COLO829 (cell line): Measurements from ENCODE around the gene PDXDC1.
"Not testable (repeated sequence)": the region's sequence is repeated elsewhere in the genome, so short reads cannot be mapped to it uniquely, and the experiment has no call there.

Source experiments
- DNase-seq: peaks from one replicate; pipeline ENCODE4 v3.0.0; 2012; ENCODE audit warnings: low spot score

PDXDC1 gene

DNA sequence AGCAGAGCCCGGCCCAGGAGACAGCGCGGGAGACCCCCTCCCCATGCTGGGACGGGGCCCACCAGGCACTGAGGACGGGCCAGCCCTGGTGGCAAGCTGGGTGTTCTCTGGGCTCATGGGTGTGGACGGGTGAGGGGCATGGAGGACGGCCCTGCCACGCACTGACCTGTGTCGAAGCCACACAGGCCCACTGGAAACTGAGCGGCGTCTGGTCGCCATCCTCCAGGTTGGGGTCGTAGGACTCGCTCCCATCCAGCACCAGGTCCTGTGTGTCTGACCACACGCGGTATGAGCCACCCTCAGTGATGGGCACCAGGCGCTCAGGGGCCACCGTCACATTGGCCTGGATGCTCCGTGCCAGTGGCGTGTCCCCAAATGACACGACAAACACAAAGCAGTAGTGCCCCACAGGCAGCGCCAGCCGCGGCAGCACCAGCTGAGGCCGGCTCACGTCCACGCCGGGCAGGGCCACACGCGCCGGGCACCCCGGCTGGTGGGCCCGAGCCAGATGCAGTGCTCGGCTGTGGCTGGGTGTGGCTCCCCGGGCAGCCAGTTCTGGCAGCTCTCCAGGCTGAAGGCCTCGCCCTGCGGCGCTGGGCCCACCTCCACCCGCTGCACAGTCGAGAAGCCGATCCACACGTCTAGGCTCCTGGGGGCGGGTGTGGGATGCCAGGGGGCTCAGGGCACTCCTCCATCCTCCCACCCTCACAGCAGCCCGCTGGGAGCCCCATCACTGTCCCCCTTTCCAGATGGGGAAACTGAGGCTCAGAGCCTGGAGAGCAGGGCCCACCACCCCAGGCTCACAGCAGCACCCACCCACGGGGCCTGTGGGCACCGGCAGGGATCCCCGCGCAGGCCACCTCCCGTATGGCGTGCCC, 160.9 kb downstream of the PDXDC1 start:
- not testable (repeated sequence) for DNase-seq

- not testable (repeated sequence) for DNase-seq
Observed at GRCh38 chr16:15137514-15137913, 162.7 kb downstream of the PDXDC1 start.

DNA sequence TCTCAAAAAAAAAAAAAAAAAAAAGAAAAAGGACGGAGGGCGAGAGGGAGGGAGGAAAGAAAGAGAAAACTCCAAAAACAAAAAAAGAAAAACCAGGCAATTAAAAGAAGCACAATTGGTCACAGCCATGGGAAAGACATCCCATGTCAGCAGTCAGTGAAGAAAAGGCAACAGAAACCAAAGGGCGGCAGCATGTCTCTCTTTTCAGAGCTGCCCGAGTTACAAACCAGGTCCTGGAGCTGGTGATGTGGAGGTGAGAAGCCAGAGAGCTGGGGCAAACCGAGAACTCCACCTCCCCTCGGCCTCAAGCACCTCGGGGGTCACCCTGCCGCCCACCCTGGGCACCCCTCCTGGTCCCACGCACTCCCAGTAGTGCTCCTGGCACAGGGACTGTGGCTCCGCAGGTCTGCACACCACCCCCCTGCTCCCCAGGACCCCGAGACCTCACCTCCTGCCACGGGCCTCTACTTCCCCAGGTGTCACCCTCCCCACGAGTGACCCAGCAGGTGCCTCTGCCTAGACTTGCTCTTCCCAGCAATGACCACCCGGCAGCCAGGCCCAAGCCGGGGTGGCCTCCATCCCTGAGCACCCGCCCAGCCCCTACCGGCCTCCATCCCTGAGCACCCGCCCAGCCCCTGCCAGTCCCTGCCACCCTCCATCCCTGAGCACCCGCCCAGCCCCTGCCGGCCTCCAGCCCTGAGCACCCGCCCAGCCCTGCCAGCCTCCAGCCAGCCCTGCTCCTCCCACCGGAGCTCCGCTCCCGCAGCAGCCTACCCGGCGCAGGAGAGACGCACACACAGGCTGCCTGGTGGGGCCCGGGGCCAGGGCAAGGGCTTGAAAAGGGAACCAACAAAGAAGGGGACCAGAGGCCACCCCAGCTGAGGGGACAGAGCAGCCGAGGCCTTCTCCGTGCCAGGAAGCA, 165.9 kb downstream of the PDXDC1 start:
- not testable (repeated sequence) for DNase-seq

- no peak for DNase-seq
Observed at GRCh38 chr16:15141586-15141985, 166.8 kb downstream of the PDXDC1 start.

DNA sequence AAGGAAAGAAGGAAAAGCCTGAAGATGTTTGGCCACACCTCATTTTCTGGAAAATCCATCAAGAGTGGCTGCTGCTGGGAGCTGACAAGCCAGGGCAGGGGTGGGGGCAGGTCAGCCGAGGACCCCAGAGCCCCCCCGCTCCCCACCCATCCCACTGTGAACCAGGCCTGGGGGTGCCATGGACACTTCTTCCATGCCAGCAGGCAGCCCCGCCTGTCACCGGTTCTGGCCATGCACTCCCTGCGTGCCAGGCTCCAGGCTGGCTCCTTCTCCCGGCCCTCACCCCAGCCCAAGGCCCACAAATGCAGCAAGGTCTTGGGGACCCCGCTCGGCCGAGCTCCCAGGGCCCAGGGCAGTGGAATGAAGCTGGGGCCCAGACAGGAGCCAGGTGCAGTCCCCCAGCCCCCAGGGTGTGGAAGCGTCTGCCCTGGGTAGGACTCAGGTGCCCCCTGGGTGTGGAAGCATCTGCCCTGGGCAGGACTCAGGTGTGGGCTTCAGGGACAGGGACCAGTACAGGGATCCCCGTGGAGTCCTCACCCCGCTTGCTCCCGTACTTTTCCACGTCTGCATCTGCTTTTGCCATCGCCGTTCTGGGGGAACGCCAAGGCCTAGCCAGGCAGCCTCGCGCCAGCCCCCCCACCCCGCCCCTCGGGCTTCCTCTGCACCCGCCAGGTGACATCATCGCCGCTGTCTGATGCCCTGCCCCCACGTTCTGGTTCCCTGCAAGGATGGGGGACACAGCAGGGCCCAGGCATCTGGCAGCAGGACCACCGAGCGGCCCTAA, 167.5 kb downstream of the PDXDC1 start:
- DNase-seq = not testable (repeated sequence)

GRCh38 chr16:15142891-15143600, 168.2 kb downstream of the PDXDC1 start:
- not testable (repeated sequence) for DNase-seq

- not testable (repeated sequence) for DNase-seq
Observed at GRCh38 chr16:15143601-15144091, 168.8 kb downstream of the PDXDC1 start.

DNA sequence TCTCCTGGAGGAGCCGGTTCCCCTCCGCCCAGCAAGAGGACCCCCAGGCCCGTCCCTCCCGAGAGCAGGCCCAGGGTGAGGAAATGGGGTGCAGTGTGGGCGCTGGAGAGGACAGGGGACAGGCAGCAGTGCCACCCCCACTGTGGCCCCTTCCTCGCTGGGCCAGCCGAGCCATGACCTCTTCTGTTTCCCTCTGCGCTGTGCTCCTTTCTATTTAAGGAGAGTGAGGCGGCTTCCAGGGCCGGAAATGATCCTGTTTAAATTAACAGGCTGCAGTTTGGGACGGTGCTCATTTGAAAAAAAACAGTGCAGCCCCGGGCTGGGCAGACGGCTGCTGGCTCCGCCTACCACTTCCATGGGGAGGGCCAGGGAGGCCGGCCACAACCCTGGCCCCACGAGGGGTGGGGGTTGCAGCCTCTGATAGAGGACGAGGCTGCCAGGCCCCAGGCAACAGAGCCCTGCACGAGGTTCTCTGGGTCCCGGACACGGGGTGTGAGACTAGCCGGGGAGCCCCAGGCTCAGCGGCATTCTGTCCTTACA, 169.3 kb downstream of the PDXDC1 start:
- DNase-seq = peak; percentile 1

DNA sequence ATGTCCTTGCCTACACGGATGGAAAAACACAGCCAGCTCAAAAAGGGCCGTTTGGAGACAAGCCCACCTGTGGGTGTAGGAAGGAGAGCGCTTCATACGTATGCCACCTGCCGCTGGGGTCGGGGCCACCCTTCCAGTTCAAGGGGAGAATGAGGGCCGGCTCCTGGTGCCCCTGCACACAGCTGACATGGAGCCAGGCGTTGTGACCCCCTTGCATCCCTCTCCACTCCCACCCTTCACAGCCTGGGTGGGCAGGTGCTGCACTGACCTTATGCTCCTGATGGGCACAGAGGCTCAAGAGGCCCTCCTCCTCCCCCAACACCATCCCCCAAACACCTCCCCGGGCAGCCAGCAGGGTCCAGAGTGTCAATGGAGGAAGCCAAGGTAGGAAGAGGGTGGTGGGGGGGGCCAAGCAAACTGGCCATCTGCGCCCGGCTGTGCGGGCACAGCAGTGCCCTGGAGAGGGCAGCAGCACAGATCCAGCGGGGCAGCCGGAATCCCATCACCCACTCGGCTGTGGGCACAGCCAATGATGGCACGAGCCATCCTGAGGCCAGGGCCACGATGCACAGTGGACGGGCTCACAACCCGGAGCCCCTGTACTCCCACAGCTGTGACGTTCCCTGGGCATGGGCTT, 170.1 kb downstream of the PDXDC1 start:
- not testable (repeated sequence) for DNase-seq

GRCh38 chr16:15145418-15146263, 170.8 kb downstream of the PDXDC1 start:
- DNase-seq = not testable (repeated sequence)

DNA sequence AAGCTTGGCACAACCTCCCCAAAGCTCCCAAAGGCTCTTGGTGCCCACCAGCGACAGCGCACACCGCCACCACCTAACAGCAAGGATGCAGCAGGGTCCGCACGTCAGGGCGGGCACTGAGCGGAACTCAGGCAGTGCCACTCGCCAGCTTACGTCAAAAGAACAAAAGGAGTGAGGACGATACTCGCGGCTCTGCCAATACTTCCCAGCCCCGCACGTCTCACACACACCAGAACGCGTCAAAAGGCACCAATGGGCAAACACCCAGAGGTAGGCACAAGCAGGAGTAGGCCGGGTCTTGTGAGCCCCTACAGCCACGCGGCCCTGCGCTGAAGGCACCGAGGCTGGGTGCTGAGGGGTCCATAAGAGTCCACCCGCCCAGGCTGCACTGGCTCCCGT, 171.4 kb downstream of the PDXDC1 start:
- not testable (repeated sequence) for DNase-seq

GRCh38 chr16:15148831-15149230, 174.0 kb downstream of the PDXDC1 start:
- DNase-seq = not testable (repeated sequence)

DNA sequence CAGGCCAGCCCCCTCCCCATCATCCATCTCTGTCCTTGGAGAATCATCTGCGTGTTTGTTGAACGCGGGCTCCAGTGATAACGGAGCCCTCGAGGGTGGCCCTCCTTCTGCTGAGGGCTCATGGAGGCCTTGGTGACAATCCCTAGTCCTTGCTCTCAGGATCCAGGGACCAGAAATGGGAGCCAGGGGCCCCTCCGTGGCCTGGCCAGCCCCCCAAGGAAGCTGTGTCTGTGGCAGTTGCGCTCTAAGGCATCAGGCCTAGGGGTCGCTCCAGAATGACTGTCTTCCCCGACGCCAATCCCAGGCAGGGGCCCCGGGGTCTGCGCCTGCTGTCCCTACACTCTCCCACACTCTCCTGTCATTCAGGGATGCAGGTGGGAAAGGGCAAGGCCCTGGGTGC, 174.4 kb downstream of the PDXDC1 start:
- DNase-seq = not testable (repeated sequence)

DNA sequence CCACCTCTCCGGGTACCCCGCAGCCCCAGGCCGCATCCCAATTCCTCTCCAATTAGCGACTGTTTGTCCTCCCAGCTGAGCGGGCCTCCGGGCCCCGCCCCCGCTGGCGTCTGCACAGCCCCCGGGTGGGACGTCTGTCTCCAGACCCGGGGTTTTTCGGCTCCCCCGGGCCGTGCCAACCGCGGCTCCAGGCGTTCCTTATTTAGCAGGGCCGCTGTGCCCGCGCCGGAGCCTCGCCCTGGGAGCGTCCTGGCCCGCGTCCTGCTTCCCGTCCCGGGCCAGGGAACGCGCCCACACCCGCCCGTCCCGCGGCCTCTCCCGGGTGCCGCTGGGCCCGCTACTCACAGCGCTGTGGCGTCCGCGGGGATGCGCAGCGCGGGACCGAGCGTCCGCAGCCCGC, 179.2 kb downstream of the PDXDC1 start:
- DNase-seq = not testable (repeated sequence)

- peak; percentile 37 for DNase-seq
Observed at GRCh38 chr16:15154650-15155562, 180.1 kb downstream of the PDXDC1 start.

GRCh38 chr16:15157644-15158043, 182.8 kb downstream of the PDXDC1 start:
- DNase-seq = not testable (repeated sequence)

GRCh38 chr16:15159671-15160070, 184.8 kb downstream of the PDXDC1 start:
- not testable (repeated sequence) for DNase-seq

GRCh38 chr16:15160571-15160970, 185.7 kb downstream of the PDXDC1 start:
- not testable (repeated sequence) for DNase-seq
